Astrocyte (in vitro differentiated cells and primary cell): ENCODE measurements around the gene GPANK1. TPM values are rescaled to one million over a fixed set of nuclear protein-coding genes. Genes with fewer than 3 reads are reported as not detected.

Experiments
- DNase-seq: peaks from one replicate; pipeline ENCODE4 v3.0.0-alpha.2; 2010; ENCODE audit warnings: low read depth
- FAIRE-seq: peaks from 2 replicates; lab custom pipeline; 2011; peaks lifted over from hg19 to GRCh38; lab: Jason Lieb, UNC
- H2AFZ ChIP-seq: 2 replicates; pipeline ENCODE4 v1.6.0; 2012; ENCODE audit warnings: low read depth, low read length, inconsistent platforms
- H3K27ac ChIP-seq: 2 replicates; pipeline ENCODE4 v1.5.1; 2011; ENCODE audit warnings: low read depth, low read length, inconsistent platforms
- H3K27me3 ChIP-seq: 2 replicates; pipeline ENCODE4 v1.6.0; 2011; ENCODE audit warnings: low read length, inconsistent platforms; ENCODE audit not compliant: insufficient read depth
- H3K36me3 ChIP-seq: 2 replicates; pipeline ENCODE4 v1.5.1; 2011; ENCODE audit warnings: low read length, inconsistent platforms; ENCODE audit not compliant: insufficient read depth
- H3K4me1 ChIP-seq: 2 replicates; pipeline ENCODE4 v1.5.1; 2011; ENCODE audit warnings: low read length, inconsistent platforms; ENCODE audit not compliant: insufficient read depth
- H3K4me2 ChIP-seq: 2 replicates; pipeline ENCODE4 v1.6.0; 2012; ENCODE audit warnings: low read length, inconsistent platforms
- H3K4me3 ChIP-seq: 2 replicates; pipeline ENCODE4 v1.5.1; 2011; ENCODE audit warnings: low read depth, mild to moderate bottlenecking, low read length, inconsistent platforms; ENCODE audit not compliant: insufficient read depth
- H3K79me2 ChIP-seq: 2 replicates; pipeline ENCODE4 v1.6.0; 2012; ENCODE audit warnings: mild to moderate bottlenecking, low read length, inconsistent platforms; ENCODE audit not compliant: insufficient read depth
- H3K9ac ChIP-seq: 2 replicates; pipeline ENCODE4 v1.6.0; 2012; ENCODE audit warnings: mild to moderate bottlenecking, low read length, inconsistent platforms
- H3K9me3 ChIP-seq: 2 replicates; pipeline ENCODE4 v1.5.1; 2012; ENCODE audit warnings: low read depth, mild to moderate bottlenecking, low read length, inconsistent platforms; ENCODE audit not compliant: insufficient read depth
- H4K20me1 ChIP-seq: 2 replicates; pipeline ENCODE4 v1.6.0; 2012; ENCODE audit warnings: low read length, inconsistent platforms; ENCODE audit not compliant: insufficient read depth
- H3K27ac Mint-ChIP-seq: one replicate; pipeline ENCODE4 v1.8.0; 2021; ENCODE audit warnings: mild to moderate bottlenecking, mixed read lengths; ENCODE audit not compliant: unreplicated experiment
- H3K27me3 Mint-ChIP-seq: one replicate; pipeline ENCODE4 v1.8.0; 2021; ENCODE audit warnings: low read depth, mixed read lengths; ENCODE audit not compliant: unreplicated experiment
- H3K36me3 Mint-ChIP-seq: one replicate; pipeline ENCODE4 v1.8.0; 2021; ENCODE audit warnings: low read depth, mixed read lengths; ENCODE audit not compliant: unreplicated experiment
- H3K4me1 Mint-ChIP-seq: one replicate; pipeline ENCODE4 v1.8.0; 2021; ENCODE audit warnings: low read depth, mixed read lengths; ENCODE audit not compliant: unreplicated experiment
- H3K4me3 Mint-ChIP-seq: one replicate; pipeline ENCODE4 v1.8.0; 2021; ENCODE audit warnings: mild to moderate bottlenecking, moderate library complexity, mixed read lengths; ENCODE audit not compliant: unreplicated experiment
- H3K9me3 Mint-ChIP-seq: one replicate; pipeline ENCODE4 v1.8.0; 2021; ENCODE audit warnings: mild to moderate bottlenecking, mixed read lengths; ENCODE audit not compliant: unreplicated experiment
- EZH2 ChIP-seq: IDR thresholded peaks from 2 replicates; pipeline ENCODE4 v1.6.1; 2012; ENCODE audit warnings: mild to moderate bottlenecking, low read length, inconsistent platforms; ENCODE audit not compliant: insufficient read depth
- total RNA-seq: library from RNA; stranded (reverse); gene quantifications from 2 replicates; pipeline ENCODE4 v1.2.1, GENCODE V29; 2021
- TF ChIP-seq, protein P1 (sequence below): IDR thresholded peaks from 2 replicates; pipeline ENCODE4 v1.5.1; 2011; ENCODE audit warnings: low read depth, mild to moderate bottlenecking, inconsistent platforms, low read length, moderate library complexity; ENCODE audit not compliant: insufficient read depth

GPANK1 gene
- total RNA-seq, 1 donor from 2014 or later: 13.8 TPM

DNA sequence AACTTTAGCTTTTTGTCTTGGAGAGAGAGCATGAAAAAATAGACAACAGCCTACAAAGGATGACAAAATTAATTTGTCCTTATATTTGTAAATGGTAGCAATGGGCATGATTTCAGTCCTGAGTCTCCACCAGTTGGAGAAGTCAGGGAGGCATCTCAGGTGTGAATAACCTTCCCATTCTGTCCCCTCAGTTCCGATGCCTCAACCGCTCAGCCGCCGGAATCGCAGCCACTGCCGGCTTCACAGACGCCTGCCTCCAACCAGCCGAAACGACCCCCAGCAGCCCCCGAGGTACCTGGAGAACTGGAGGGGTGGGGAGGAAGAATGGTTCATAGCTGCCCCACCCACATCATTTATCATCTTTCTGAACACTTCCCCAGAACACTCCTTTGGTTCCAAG is 40.7 kb downstream of the GPANK1 start:
- Histone ChIP-seq H2AFZ (no peak overlapping the region), H3K36me3 (peaks cover 50% of the 10 kb centered on the region)
- FAIRE-seq: no peak

GRCh38 chr6:31622684-31623091 is 42.1 kb downstream of the GPANK1 start:
- H3K27me3 ChIP-seq: no peaks in the 10 kb centered on the region
- H3K4me3 ChIP-seq: peak overlapping the region; percentile 77
- peaks cover 9% of the 10 kb centered on the region for H3K4me1 Mint-ChIP-seq
- H3K9ac ChIP-seq: peak overlapping the region; percentile 93
- no peak overlapping the region for H3K27ac ChIP-seq
- DNase-seq (no peak), FAIRE-seq (no peak)
- TF ChIP-seq, protein P1, sequence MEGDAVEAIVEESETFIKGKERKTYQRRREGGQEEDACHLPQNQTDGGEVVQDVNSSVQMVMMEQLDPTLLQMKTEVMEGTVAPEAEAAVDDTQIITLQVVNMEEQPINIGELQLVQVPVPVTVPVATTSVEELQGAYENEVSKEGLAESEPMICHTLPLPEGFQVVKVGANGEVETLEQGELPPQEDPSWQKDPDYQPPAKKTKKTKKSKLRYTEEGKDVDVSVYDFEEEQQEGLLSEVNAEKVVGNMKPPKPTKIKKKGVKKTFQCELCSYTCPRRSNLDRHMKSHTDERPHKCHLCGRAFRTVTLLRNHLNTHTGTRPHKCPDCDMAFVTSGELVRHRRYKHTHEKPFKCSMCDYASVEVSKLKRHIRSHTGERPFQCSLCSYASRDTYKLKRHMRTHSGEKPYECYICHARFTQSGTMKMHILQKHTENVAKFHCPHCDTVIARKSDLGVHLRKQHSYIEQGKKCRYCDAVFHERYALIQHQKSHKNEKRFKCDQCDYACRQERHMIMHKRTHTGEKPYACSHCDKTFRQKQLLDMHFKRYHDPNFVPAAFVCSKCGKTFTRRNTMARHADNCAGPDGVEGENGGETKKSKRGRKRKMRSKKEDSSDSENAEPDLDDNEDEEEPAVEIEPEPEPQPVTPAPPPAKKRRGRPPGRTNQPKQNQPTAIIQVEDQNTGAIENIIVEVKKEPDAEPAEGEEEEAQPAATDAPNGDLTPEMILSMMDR: no peak
- TF ChIP-seq EZH2: no peak
- H3K9me3 ChIP-seq: no peaks in the 10 kb centered on the region
- peaks cover 12% of the 10 kb centered on the region for H3K4me1 ChIP-seq
- H3K9me3 Mint-ChIP-seq: no peaks in the 10 kb centered on the region
- H2AFZ ChIP-seq: no peak overlapping the region
- H3K27me3 Mint-ChIP-seq: no peaks in the 10 kb centered on the region
- peak overlapping the region; percentile 97 for H3K4me3 Mint-ChIP-seq
- peak overlapping the region; percentile 94 for H3K4me2 ChIP-seq
- H3K36me3 Mint-ChIP-seq: peaks cover 33% of the 10 kb centered on the region
- H3K27ac Mint-ChIP-seq: peak overlapping the region; percentile 97
- H3K79me2 ChIP-seq: peaks cover 70% of the 10 kb centered on the region
- peaks cover 64% of the 10 kb centered on the region for H4K20me1 ChIP-seq
- peaks cover 38% of the 10 kb centered on the region for H3K36me3 ChIP-seq

More for the DNA sequence above, 40.7 kb downstream of the GPANK1 start:
- Histone ChIP-seq H3K4me1 (peaks cover 12% of the 10 kb centered on the region), H3K27me3 (no peaks in the 10 kb centered on the region), H4K20me1 (peaks cover 78% of the 10 kb centered on the region), H3K79me2 (peaks cover 84% of the 10 kb centered on the region), H3K4me3 (no peak overlapping the region), H3K9ac (no peak overlapping the region), H3K27ac (no peak overlapping the region), H3K9me3 (no peaks in the 10 kb centered on the region), H3K4me2 (no peak overlapping the region)
- H3K27ac Mint-ChIP-seq: no peak overlapping the region
- no peaks in the 10 kb centered on the region for H3K27me3 Mint-ChIP-seq
- H3K4me3 Mint-ChIP-seq: peak overlapping the region; percentile 45
- peaks cover 9% of the 10 kb centered on the region for H3K4me1 Mint-ChIP-seq
- DNase-seq: no peak
- peaks cover 38% of the 10 kb centered on the region for H3K36me3 Mint-ChIP-seq
- TF ChIP-seq, protein P1: no peak
- H3K9me3 Mint-ChIP-seq: no peaks in the 10 kb centered on the region

DNA sequence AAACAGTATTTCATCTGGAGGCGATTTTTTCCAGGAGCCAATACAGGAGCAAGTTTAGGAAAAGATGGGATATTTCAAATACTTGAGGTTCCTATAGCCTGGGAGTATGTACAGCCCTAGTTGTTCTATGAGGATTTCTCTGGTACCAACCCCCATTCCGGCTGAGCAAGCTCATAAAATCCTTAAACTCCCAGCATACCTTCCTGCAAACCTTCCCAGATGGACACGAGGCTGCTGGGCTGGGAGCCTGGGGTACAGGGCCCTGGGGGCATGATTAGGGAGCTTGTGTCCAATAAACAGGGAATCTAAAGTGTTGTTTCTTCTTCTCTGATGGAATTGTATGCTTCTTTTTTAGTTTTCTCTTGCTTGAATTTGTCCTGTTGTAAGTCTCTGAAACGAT is 42.8 kb downstream of the GPANK1 start:
- Mint-ChIP-seq H3K9me3 (no peaks in the 10 kb centered on the region), H3K27me3 (no peaks in the 10 kb centered on the region), H3K4me3 (peak overlapping the region; percentile 97), H3K4me1 (peaks cover 9% of the 10 kb centered on the region), H3K36me3 (peaks cover 27% of the 10 kb centered on the region), H3K27ac (peak overlapping the region; percentile 97)
- H3K4me3 ChIP-seq: peak overlapping the region; percentile 77
- DNase-seq (no peak), FAIRE-seq (no peak)
- peak overlapping the region; percentile 94 for H3K4me2 ChIP-seq
- peak overlapping the region; percentile 93 for H3K9ac ChIP-seq
- H3K27me3 ChIP-seq: no peaks in the 10 kb centered on the region
- H2AFZ ChIP-seq: no peak overlapping the region
- H3K36me3 ChIP-seq: peaks cover 32% of the 10 kb centered on the region
- TF ChIP-seq EZH2: no peak
- TF ChIP-seq, protein P1: no peak
- peaks cover 63% of the 10 kb centered on the region for H3K79me2 ChIP-seq
- peaks cover 57% of the 10 kb centered on the region for H4K20me1 ChIP-seq
- no peaks in the 10 kb centered on the region for H3K9me3 ChIP-seq
- peaks cover 12% of the 10 kb centered on the region for H3K4me1 ChIP-seq
- peak overlapping the region; percentile 93 for H3K27ac ChIP-seq
